Endothelial cell of umbilical vein (primary cell): ENCODE measurements around the gene RHEBL1. TPM values are rescaled to one million over a fixed set of nuclear protein-coding genes. Genes with fewer than 3 reads are reported as not detected.
A peak's percentile ranks its signal among the peaks of the same experiment; 100 is the strongest.

Experiments used
- BruUV-seq: library from RNA; stranded (reverse); fragments of 400-500 nt; replicated peaks from 2 replicates; lab custom pipeline; 2021; lab: Mats Ljungman, UMichigan
- CTCF ChIA-PET: fragments of 300-600, 350-600 bp; sonication (Branson Sonifier 250); formaldehyde crosslinking; loops from one replicate; lab custom pipeline; 2021; ENCODE audit warnings: antibody characterized with exemption, inconsistent platforms; lab: Charles Lee
- POLR2A ChIA-PET: fragments of 300-600, 350-600 bp; sonication (Branson Sonifier 250); formaldehyde crosslinking; loops from one replicate; lab custom pipeline; 2021; ENCODE audit warnings: antibody characterized with exemption, inconsistent platforms; lab: Charles Lee
- DNase-seq: peaks from one replicate; pipeline ENCODE4 v3.0.0-alpha.2; 2011; ENCODE audit warnings: low read depth, low spot score
- FAIRE-seq: peaks from 2 replicates; lab custom pipeline; 2011; peaks lifted over from hg19 to GRCh38; lab: Jason Lieb, UNC
- H2AFZ ChIP-seq: 2 replicates; pipeline ENCODE4 v1.6.0; 2012; ENCODE audit warnings: low read depth, low read length, control low read depth, inconsistent platforms
- H3K27ac ChIP-seq: 2 replicates; pipeline ENCODE4 v1.5.1; 2011; ENCODE audit warnings: low read depth, mild to moderate bottlenecking, control low read depth, low read length, moderate library complexity; ENCODE audit not compliant: insufficient read depth
- H3K27me3 ChIP-seq, 2 experiments: 2 replicates each; pipeline versions ENCODE4 v1.6.0 to v1.6.1; 2011; ENCODE audit warnings: low read length in 2 of 2, mixed read lengths in 1 of 2; ENCODE audit not compliant: control insufficient read depth in 2 of 2, insufficient read depth in 2 of 2
- H3K36me3 ChIP-seq, 2 experiments: 2 replicates in 1 of 2; 3 replicates in 1 of 2; pipeline ENCODE4 v1.5.1; 2011; ENCODE audit warnings: low read length in 2 of 2, mild to moderate bottlenecking in 1 of 2, moderate library complexity in 1 of 2; ENCODE audit not compliant: control insufficient read depth in 2 of 2, insufficient read depth in 2 of 2; ENCODE audit errors: extremely low read depth in 1 of 2
- H3K4me1 ChIP-seq: 3 replicates; pipeline ENCODE4 v1.5.1; 2011; ENCODE audit warnings: mild to moderate bottlenecking, low read length; ENCODE audit not compliant: control insufficient read depth, insufficient read depth; ENCODE audit errors: extremely low read depth
- H3K4me2 ChIP-seq: 2 replicates; pipeline ENCODE4 v1.6.1; 2011; ENCODE audit warnings: low read length, control low read depth, mixed read lengths; ENCODE audit not compliant: insufficient read depth
- H3K4me3 ChIP-seq, 3 experiments: fragments of 200-600 bp in 1 of 3; sonication (generic), shearing (Covaris generic) in 1 of 3; replicated peaks in 1 of 3; 2 replicates each; pipeline ENCODE4 v1.5.1; 2011 to 2016; ENCODE audit warnings: control low read depth in 3 of 3, low read length in 3 of 3, mild to moderate bottlenecking in 2 of 3, inconsistent platforms in 1 of 3, low read depth in 1 of 3, moderate library complexity in 1 of 3; ENCODE audit not compliant: insufficient read depth in 1 of 3
- H3K79me2 ChIP-seq: 2 replicates; pipeline ENCODE4 v1.6.0; 2012; ENCODE audit warnings: low read length, inconsistent platforms; ENCODE audit not compliant: control insufficient read depth, insufficient read depth
- H3K9ac ChIP-seq: replicated peaks from 2 replicates; pipeline ENCODE3; 2011; ENCODE audit warnings: low read length, control low read depth; ENCODE audit not compliant: insufficient read depth; ENCODE audit errors: extremely low read depth
- H3K9me1 ChIP-seq: replicated peaks from 3 replicates; pipeline ENCODE4 v1.6.0; 2011; ENCODE audit warnings: mild to moderate bottlenecking, low read length; ENCODE audit not compliant: control insufficient read depth, insufficient read depth; ENCODE audit errors: extremely low read depth
- H3K9me3 ChIP-seq: replicated peaks from 2 replicates; pipeline ENCODE4 v1.5.1; 2012; ENCODE audit warnings: low read length, inconsistent platforms; ENCODE audit not compliant: control insufficient read depth, insufficient read depth
- H4K20me1 ChIP-seq: replicated peaks from 2 replicates; pipeline ENCODE3; 2011; ENCODE audit warnings: mild to moderate bottlenecking, low read length; ENCODE audit not compliant: control insufficient read depth, insufficient read depth; ENCODE audit errors: extremely low read depth
- EZH2 ChIP-seq: IDR thresholded peaks from 2 replicates; pipeline ENCODE4 v1.6.1; 2012; ENCODE audit warnings: borderline replicate concordance, low read depth, mild to moderate bottlenecking, moderate library complexity, low read length, inconsistent platforms; ENCODE audit not compliant: severe bottlenecking
- FOS ChIP-seq: IDR thresholded peaks from 2 replicates; pipeline ENCODE4 v1.6.1; 2011; ENCODE audit warnings: mild to moderate bottlenecking, low read length, moderate library complexity, borderline replicate concordance; ENCODE audit not compliant: insufficient read depth
- GATA2 ChIP-seq: IDR thresholded peaks from 2 replicates; pipeline ENCODE4 v1.7.0; 2011; ENCODE audit warnings: low read depth, mild to moderate bottlenecking, moderate library complexity, mixed read lengths, low read length; ENCODE audit not compliant: insufficient read length, insufficient read depth
- JUN ChIP-seq: IDR thresholded peaks from 2 replicates; pipeline ENCODE4 v1.6.1; 2011; ENCODE audit warnings: borderline replicate concordance, low read depth; ENCODE audit not compliant: insufficient read length, insufficient read depth
- MYC ChIP-seq: IDR thresholded peaks from one replicate; pipeline ENCODE4 v1.6.1; 2011; ENCODE audit warnings: mild to moderate bottlenecking, low read depth, low read length
- POLR2A ChIP-seq: IDR thresholded peaks from 2 replicates; pipeline ENCODE4 v1.6.1; 2012; ENCODE audit warnings: low read depth, mild to moderate bottlenecking, control low read depth, low read length
- POLR2AphosphoS5 ChIP-seq: IDR thresholded peaks from 2 replicates; pipeline ENCODE4 v1.6.1; 2012; ENCODE audit warnings: low read depth, mild to moderate bottlenecking, control low read depth, low read length, moderate library complexity; ENCODE audit not compliant: insufficient read depth
- dilution Hi-C: fragments of 300-500 bp; cut with MboI; formaldehyde crosslinking; loops from one replicate; pipeline ENCODE4 v1.15.0; 2019; ENCODE audit warnings: low sequenced_read_pairs; ENCODE audit not compliant: extremely low pct_ligation_motif_present
- intact Hi-C: fragments of 100-400 bp; cut with micrococcal nuclease; formaldehyde crosslinking; loops from one replicate; pipeline ENCODE4 v1.10.0; 2022
- polyA plus RNA-seq, 4 experiments: library from polyadenylated mRNA; depleted of rRNA in 3 of 4; stranded (reverse) in 3 of 4; unstranded in 1 of 4; fragments of >200 nt; gene quantifications; 2 replicates each; pipeline versions ENCODE4 v1.2.1 to v1.2.3, GENCODE V29; 2011 to 2012; ENCODE audit warnings: missing spikeins in 1 of 4
- total RNA-seq: library from RNA; stranded (reverse); gene quantifications from 2 replicates; pipeline ENCODE4 v1.2.3, GENCODE V29; 2021
- TF ChIP-seq, protein P1 (sequence below): IDR thresholded peaks from 2 replicates; pipeline ENCODE4 v1.6.1; 2011; ENCODE audit not compliant: insufficient read depth, insufficient read length
- TF ChIP-seq, protein P2 (sequence below), 2 donors: IDR thresholded peaks; 1 replicate in 1 of 2; 2 replicates in 1 of 2; pipeline ENCODE4 v1.5.1; 2011; ENCODE audit warnings: low read length in 2 of 2, mild to moderate bottlenecking in 2 of 2, moderate library complexity in 2 of 2, control low read depth in 1 of 2, inconsistent platforms in 1 of 2, low read depth in 1 of 2; ENCODE audit not compliant: insufficient read depth in 1 of 2; ENCODE audit errors: extremely low read depth in 1 of 2

The RHEBL1 gene
- total and polyA plus RNA-seq, 2 donors (not counting 3 experiments of a cell fraction or from before 2014, with no cell fraction given) = 2.6 to 2.7 TPM

DNA sequence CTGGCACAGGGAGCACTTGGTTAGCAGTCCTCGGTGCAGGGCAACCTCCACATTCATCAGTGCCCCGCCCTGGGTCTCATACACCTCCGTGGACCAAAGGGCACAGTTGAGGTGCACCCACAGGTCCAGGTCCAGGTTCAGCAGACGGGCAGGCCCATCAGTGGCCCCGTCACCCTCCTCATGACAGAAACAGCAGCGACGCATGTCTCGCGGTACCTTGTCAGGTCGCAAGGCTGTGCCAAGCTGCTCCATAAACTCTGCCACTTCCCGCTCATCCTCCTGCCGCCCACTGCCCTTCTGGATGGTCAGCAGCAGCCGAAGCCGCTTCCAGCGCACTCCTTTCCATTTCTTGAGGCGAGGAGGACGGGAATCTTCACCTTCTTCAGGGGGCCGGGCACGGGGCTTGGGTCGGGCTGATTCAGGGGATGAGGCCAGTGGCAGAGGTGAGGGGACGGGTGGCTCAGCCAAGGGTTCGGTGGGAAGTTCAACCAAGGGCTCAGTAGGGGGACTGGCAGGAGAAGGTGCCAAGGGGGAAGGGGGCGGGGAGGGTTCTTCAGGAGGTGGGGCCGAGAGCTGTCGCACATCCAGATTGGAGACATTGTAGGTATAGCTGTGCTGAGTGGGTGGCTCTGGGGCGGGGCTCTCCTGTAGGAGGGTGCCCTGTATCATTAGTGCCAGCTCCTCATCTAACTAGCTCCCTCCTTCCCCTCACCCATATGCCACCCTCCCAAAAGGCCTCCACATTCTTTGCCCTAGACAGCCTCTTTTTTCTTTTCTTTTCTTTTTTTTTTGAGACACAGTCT, 42.9 kb downstream of the RHEBL1 start:
- BruUV-seq = TSS peak; percentile 8
- Histone ChIP-seq H3K4me3 (no peak overlapping the region), H3K4me1 (no peaks in the 10 kb centered on the region), H4K20me1 (no peaks in the 10 kb centered on the region), H3K27me3 (no peaks in the 10 kb centered on the region), H3K27ac (no peak overlapping the region), H3K36me3 (peaks cover 35 to 69% of the 10 kb centered on the region in 2 experiments), H3K9me3 (no peaks in the 10 kb centered on the region), H3K4me2 (no peak overlapping the region), H3K9me1 (no peaks in the 10 kb centered on the region), H3K79me2 (no peaks in the 10 kb centered on the region), H2AFZ (no peak overlapping the region), H3K9ac (no peak overlapping the region)
- TF ChIP-seq POLR2A (no peak), FOS (no peak), GATA2 (no peak), MYC (no peak), JUN (no peak), EZH2 (no peak), POLR2AphosphoS5 (no peak)
- TF ChIP-seq, protein P1, sequence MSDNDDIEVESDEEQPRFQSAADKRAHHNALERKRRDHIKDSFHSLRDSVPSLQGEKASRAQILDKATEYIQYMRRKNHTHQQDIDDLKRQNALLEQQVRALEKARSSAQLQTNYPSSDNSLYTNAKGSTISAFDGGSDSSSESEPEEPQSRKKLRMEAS = no peak
- TF ChIP-seq, protein P2, sequence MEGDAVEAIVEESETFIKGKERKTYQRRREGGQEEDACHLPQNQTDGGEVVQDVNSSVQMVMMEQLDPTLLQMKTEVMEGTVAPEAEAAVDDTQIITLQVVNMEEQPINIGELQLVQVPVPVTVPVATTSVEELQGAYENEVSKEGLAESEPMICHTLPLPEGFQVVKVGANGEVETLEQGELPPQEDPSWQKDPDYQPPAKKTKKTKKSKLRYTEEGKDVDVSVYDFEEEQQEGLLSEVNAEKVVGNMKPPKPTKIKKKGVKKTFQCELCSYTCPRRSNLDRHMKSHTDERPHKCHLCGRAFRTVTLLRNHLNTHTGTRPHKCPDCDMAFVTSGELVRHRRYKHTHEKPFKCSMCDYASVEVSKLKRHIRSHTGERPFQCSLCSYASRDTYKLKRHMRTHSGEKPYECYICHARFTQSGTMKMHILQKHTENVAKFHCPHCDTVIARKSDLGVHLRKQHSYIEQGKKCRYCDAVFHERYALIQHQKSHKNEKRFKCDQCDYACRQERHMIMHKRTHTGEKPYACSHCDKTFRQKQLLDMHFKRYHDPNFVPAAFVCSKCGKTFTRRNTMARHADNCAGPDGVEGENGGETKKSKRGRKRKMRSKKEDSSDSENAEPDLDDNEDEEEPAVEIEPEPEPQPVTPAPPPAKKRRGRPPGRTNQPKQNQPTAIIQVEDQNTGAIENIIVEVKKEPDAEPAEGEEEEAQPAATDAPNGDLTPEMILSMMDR (IDR thresholded peaks at IDR 0.05; ENCODE audit: extremely low read depth in 1 of 2, insufficient read depth in 1 of 2, low read depth in 1 of 2, low read length in 2 of 2) = no peak
- DNase-seq = no peak
- intact Hi-C loops = no loop called here
- ChIA-PET CTCF (interaction anchor here (1.5 kb wide), 1 partner anchor 17 kb away, joined by 7 read pairs; no protein-coding TSS in a partner anchor), POLR2A (interaction anchor here (0.9 kb wide), 1 partner anchor 13 kb away, joined by 3 read pairs; no protein-coding TSS in a partner anchor)
- no peak for FAIRE-seq
- dilution Hi-C loops = no loop called here
